DMS79 (cell line): Measurements from ENCODE around the gene KLF5.
"Not testable (repeated sequence)": the region's sequence is repeated elsewhere in the genome, so short reads cannot be mapped to it uniquely, and the experiment has no call there.

Source experiments
- DNase-seq: peaks from one replicate; lab custom pipeline; 2025; lab: John Stamatoyannopoulos, UW

The KLF5 gene

GRCh38 chr13:73082895-73083294, 24.1 kb downstream of the KLF5 start:
- no peak for DNase-seq

GRCh38 chr13:73088332-73088935, 29.6 kb downstream of the KLF5 start:
- no peak for DNase-seq

GRCh38 chr13:73089213-73089612, 30.4 kb downstream of the KLF5 start:
- no peak for DNase-seq

- peak; percentile 91 for DNase-seq
Measured at GRCh38 chr13:73090116-73090822, 31.5 kb downstream of the KLF5 start.

GRCh38 chr13:73090823-73091187, 32.0 kb downstream of the KLF5 start:
- DNase-seq = no peak

GRCh38 chr13:73092829-73093228, 34.0 kb downstream of the KLF5 start:
- no peak for DNase-seq

- no peak for DNase-seq
Measured at GRCh38 chr13:73096173-73096572, 37.4 kb downstream of the KLF5 start.

GRCh38 chr13:73096638-73097037, 37.8 kb downstream of the KLF5 start:
- no peak for DNase-seq

GRCh38 chr13:73100781-73101180, 42.0 kb downstream of the KLF5 start:
- not testable (repeated sequence) for DNase-seq

- DNase-seq = no peak
Measured at GRCh38 chr13:73101351-73102007, 42.7 kb downstream of the KLF5 start.

- DNase-seq = no peak
Measured at GRCh38 chr13:73103238-73103637, 44.4 kb downstream of the KLF5 start.

- no peak for DNase-seq
Measured at GRCh38 chr13:73106513-73107178, 47.8 kb downstream of the KLF5 start.

GRCh38 chr13:73107481-73107880, 48.7 kb downstream of the KLF5 start:
- no peak for DNase-seq

GRCh38 chr13:73107970-73108369, 49.2 kb downstream of the KLF5 start:
- peak; percentile 87 for DNase-seq

GRCh38 chr13:73109288-73109899, 50.6 kb downstream of the KLF5 start:
- no peak for DNase-seq

- no peak for DNase-seq
Measured at GRCh38 chr13:73109969-73110368, 51.2 kb downstream of the KLF5 start.

- no peak for DNase-seq
Measured at GRCh38 chr13:73110814-73111213, 52.0 kb downstream of the KLF5 start.

- no peak for DNase-seq
Measured at GRCh38 chr13:73111331-73111730, 52.5 kb downstream of the KLF5 start.

- no peak for DNase-seq
Measured at GRCh38 chr13:73119612-73120011, 60.8 kb downstream of the KLF5 start.
